T-helper 2 cell treated with Interferon-gamma antibody and Interleukin-4, amounts not matched to agents 5 μg/mL and 100 μg/mL, for 36 hours (primary cell): ENCODE results near the gene PNMA8A.

Experiments
- DNase-seq: peaks from one replicate; pipeline ENCODE4 v3.0.0; 2021; ENCODE audit warnings: low spot score
- H3K27ac Mint-ChIP-seq: one replicate; pipeline ENCODE4 v1.8.0; 2021; ENCODE audit warnings: mild to moderate bottlenecking, mixed read lengths
- H3K27me3 Mint-ChIP-seq: one replicate; pipeline ENCODE4 v1.8.0; 2021; ENCODE audit warnings: low read depth, mixed read lengths
- H3K36me3 Mint-ChIP-seq: one replicate; pipeline ENCODE4 v1.8.0; 2021; ENCODE audit warnings: low read depth, mixed read lengths
- H3K4me1 Mint-ChIP-seq: one replicate; pipeline ENCODE4 v1.8.0; 2021; ENCODE audit warnings: low read depth, mixed read lengths
- H3K4me3 Mint-ChIP-seq: one replicate; pipeline ENCODE4 v1.8.0; 2022; ENCODE audit warnings: mild to moderate bottlenecking, moderate library complexity, mixed read lengths
- H3K9me3 Mint-ChIP-seq: one replicate; pipeline ENCODE4 v1.8.0; 2021; ENCODE audit warnings: mixed read lengths

PNMA8A gene

GRCh38 chr19:46463516-46463915 lies 7.8 kb downstream of the PNMA8A start:
- Mint-ChIP-seq H3K4me1 (no peaks in the 10 kb centered on the region), H3K36me3 (no peaks in the 10 kb centered on the region), H3K27ac (no peak overlapping the region), H3K4me3 (no peak overlapping the region), H3K27me3 (peaks cover 5% of the 10 kb centered on the region), H3K9me3 (no peaks in the 10 kb centered on the region)
- DNase-seq = no peak

GRCh38 chr19:46461537-46461936 lies 9.8 kb downstream of the PNMA8A start:
- H3K4me1 Mint-ChIP-seq = no peaks in the 10 kb centered on the region
- no peaks in the 10 kb centered on the region for H3K36me3 Mint-ChIP-seq
- DNase-seq = no peak
- H3K27ac Mint-ChIP-seq = no peak overlapping the region
- peaks cover 2% of the 10 kb centered on the region for H3K27me3 Mint-ChIP-seq
- no peak overlapping the region for H3K4me3 Mint-ChIP-seq
- H3K9me3 Mint-ChIP-seq = no peaks in the 10 kb centered on the region

- Mint-ChIP-seq H3K27me3 (no peaks in the 10 kb centered on the region), H3K4me3 (no peak overlapping the region), H3K4me1 (no peaks in the 10 kb centered on the region), H3K9me3 (no peaks in the 10 kb centered on the region), H3K27ac (no peak overlapping the region), H3K36me3 (no peaks in the 10 kb centered on the region)
- no peak for DNase-seq
These were observed 10.4 kb downstream of the PNMA8A start for GRCh38 chr19:46460981-46461380.

- Mint-ChIP-seq H3K27me3 (no peaks in the 10 kb centered on the region), H3K9me3 (no peaks in the 10 kb centered on the region), H3K27ac (no peak overlapping the region), H3K4me3 (no peak overlapping the region), H3K36me3 (no peaks in the 10 kb centered on the region), H3K4me1 (no peaks in the 10 kb centered on the region)
- DNase-seq = no peak
These were observed 11.3 kb downstream of the PNMA8A start for GRCh38 chr19:46460055-46460454.

- Mint-ChIP-seq H3K27ac (no peak overlapping the region), H3K27me3 (no peaks in the 10 kb centered on the region)
These were observed 14.4 kb downstream of the PNMA8A start for GRCh38 chr19:46456930-46457329.

GRCh38 chr19:46454244-46454643 lies 17.1 kb downstream of the PNMA8A start:
- peaks cover 4% of the 10 kb centered on the region for H3K27me3 Mint-ChIP-seq

More at GRCh38 chr19:46456930-46457329, 14.4 kb downstream of the PNMA8A start:
- Mint-ChIP-seq H3K4me3 (no peak overlapping the region), H3K36me3 (no peaks in the 10 kb centered on the region), H3K9me3 (no peaks in the 10 kb centered on the region), H3K4me1 (no peaks in the 10 kb centered on the region)
- DNase-seq = no peak

GRCh38 chr19:46453661-46454060 lies 17.7 kb downstream of the PNMA8A start:
- H3K27ac Mint-ChIP-seq = no peak overlapping the region
- no peak overlapping the region for H3K4me3 Mint-ChIP-seq
- peaks cover 7% of the 10 kb centered on the region for H3K9me3 Mint-ChIP-seq
- H3K27me3 Mint-ChIP-seq = peaks cover 4% of the 10 kb centered on the region
- no peaks in the 10 kb centered on the region for H3K36me3 Mint-ChIP-seq
- H3K4me1 Mint-ChIP-seq = no peaks in the 10 kb centered on the region
- no peak for DNase-seq

More at GRCh38 chr19:46454244-46454643, 17.1 kb downstream of the PNMA8A start:
- H3K27ac Mint-ChIP-seq = no peak overlapping the region
- DNase-seq = no peak
- peaks cover 6% of the 10 kb centered on the region for H3K9me3 Mint-ChIP-seq
- no peaks in the 10 kb centered on the region for H3K36me3 Mint-ChIP-seq
- no peaks in the 10 kb centered on the region for H3K4me1 Mint-ChIP-seq
- no peak overlapping the region for H3K4me3 Mint-ChIP-seq

- H3K27me3 Mint-ChIP-seq = peaks cover 4% of the 10 kb centered on the region
- H3K4me1 Mint-ChIP-seq = no peaks in the 10 kb centered on the region
- no peak overlapping the region for H3K27ac Mint-ChIP-seq
- peaks cover 7% of the 10 kb centered on the region for H3K9me3 Mint-ChIP-seq
- no peak overlapping the region for H3K4me3 Mint-ChIP-seq
- H3K36me3 Mint-ChIP-seq = no peaks in the 10 kb centered on the region
- no peak for DNase-seq
These were observed 19.2 kb downstream of the PNMA8A start for GRCh38 chr19:46452186-46452585.

GRCh38 chr19:46451352-46451751 lies 20.0 kb downstream of the PNMA8A start:
- Mint-ChIP-seq H3K4me1 (no peaks in the 10 kb centered on the region), H3K36me3 (no peaks in the 10 kb centered on the region), H3K4me3 (no peak overlapping the region), H3K27me3 (peaks cover 4% of the 10 kb centered on the region), H3K27ac (no peak overlapping the region), H3K9me3 (peaks cover 7% of the 10 kb centered on the region)
- DNase-seq = no peak

- Mint-ChIP-seq H3K9me3 (peaks cover 7% of the 10 kb centered on the region), H3K27me3 (peaks cover 4% of the 10 kb centered on the region), H3K36me3 (no peaks in the 10 kb centered on the region), H3K4me1 (no peaks in the 10 kb centered on the region), H3K27ac (no peak overlapping the region), H3K4me3 (no peak overlapping the region)
- DNase-seq = no peak
These were observed 20.6 kb downstream of the PNMA8A start for GRCh38 chr19:46450737-46451136.

GRCh38 chr19:46449228-46449627 lies 22.1 kb downstream of the PNMA8A start:
- Mint-ChIP-seq H3K27me3 (peaks cover 4% of the 10 kb centered on the region), H3K27ac (no peak overlapping the region), H3K9me3 (peaks cover 7% of the 10 kb centered on the region), H3K36me3 (no peaks in the 10 kb centered on the region), H3K4me3 (no peak overlapping the region), H3K4me1 (no peaks in the 10 kb centered on the region)
- DNase-seq = no peak

- Mint-ChIP-seq H3K36me3 (no peaks in the 10 kb centered on the region), H3K4me1 (no peaks in the 10 kb centered on the region), H3K27ac (no peak overlapping the region), H3K4me3 (no peak overlapping the region), H3K27me3 (peaks cover 4% of the 10 kb centered on the region), H3K9me3 (peaks cover 7% of the 10 kb centered on the region)
- DNase-seq = no peak
These were observed 22.8 kb downstream of the PNMA8A start for GRCh38 chr19:46448601-46449000.

- no peak for DNase-seq
- H3K27ac Mint-ChIP-seq = no peak overlapping the region
- peaks cover 4% of the 10 kb centered on the region for H3K4me1 Mint-ChIP-seq
- peaks cover 8% of the 10 kb centered on the region for H3K27me3 Mint-ChIP-seq
- no peaks in the 10 kb centered on the region for H3K36me3 Mint-ChIP-seq
- no peak overlapping the region for H3K4me3 Mint-ChIP-seq
- H3K9me3 Mint-ChIP-seq = peaks cover 7% of the 10 kb centered on the region
These were observed 23.5 kb downstream of the PNMA8A start for GRCh38 chr19:46447824-46448223.

- Mint-ChIP-seq H3K36me3 (no peaks in the 10 kb centered on the region), H3K4me3 (no peak overlapping the region), H3K4me1 (peaks cover 4% of the 10 kb centered on the region), H3K27ac (no peak overlapping the region), H3K27me3 (peaks cover 8% of the 10 kb centered on the region), H3K9me3 (peaks cover 7% of the 10 kb centered on the region)
- no peak for DNase-seq
These were observed 24.4 kb downstream of the PNMA8A start for GRCh38 chr19:46447006-46447405.

- H3K36me3 Mint-ChIP-seq = no peaks in the 10 kb centered on the region
- no peak for DNase-seq
- peaks cover 4% of the 10 kb centered on the region for H3K4me1 Mint-ChIP-seq
- peaks cover 8% of the 10 kb centered on the region for H3K27me3 Mint-ChIP-seq
- H3K9me3 Mint-ChIP-seq = peaks cover 7% of the 10 kb centered on the region
- H3K4me3 Mint-ChIP-seq = no peak overlapping the region
- H3K27ac Mint-ChIP-seq = no peak overlapping the region
These were observed 25.3 kb downstream of the PNMA8A start for GRCh38 chr19:46446021-46446420.
